GM19438 (cell line): ENCODE data around the gene TNFAIP2.
"Not testable (repeated sequence)": the region's sequence is repeated elsewhere in the genome, so short reads cannot be mapped to it uniquely, and the experiment has no call there.

Source experiments
- ATAC-seq: cut with Tn5 transposase; IDR thresholded peaks from one replicate; pipeline ENCODE4 v1.9.1; 2021; ENCODE audit warnings: low read depth; ENCODE audit not compliant: unreplicated experiment

The TNFAIP2 gene

DNA sequence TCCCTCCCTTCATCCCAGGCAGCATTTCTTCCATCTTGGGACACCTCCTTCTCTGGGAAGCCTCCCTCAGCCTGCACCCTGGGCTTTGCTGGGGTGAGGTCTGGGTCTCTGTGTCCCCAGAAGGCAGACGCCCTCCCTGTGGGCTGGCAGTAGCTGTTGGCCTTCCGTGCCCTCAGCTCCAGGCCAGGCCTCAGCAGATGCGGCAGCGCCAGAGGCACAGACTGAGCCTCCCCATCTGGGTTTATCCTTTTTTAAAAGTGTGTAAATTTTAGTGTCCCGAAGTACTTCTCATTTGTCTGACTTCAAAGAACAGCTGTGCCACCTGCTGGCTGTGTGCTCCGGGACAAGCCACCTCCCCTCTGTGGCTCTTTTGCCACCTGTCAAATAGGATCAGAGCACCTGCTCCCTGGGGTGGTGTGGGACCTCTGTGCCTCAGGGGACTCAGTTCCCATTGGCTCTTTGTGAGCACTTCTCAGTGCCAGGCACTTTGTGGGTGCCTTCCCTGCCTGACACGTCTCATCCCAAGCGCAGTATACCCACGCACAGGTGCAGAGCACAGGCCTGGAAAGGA is 17.6 kb upstream of the TNFAIP2 start:
- ATAC-seq: no peak

GRCh38 chr14:103107455-103107854 is 15.8 kb upstream of the TNFAIP2 start:
- ATAC-seq: no peak

GRCh38 chr14:103107941-103108748 is 15.1 kb upstream of the TNFAIP2 start:
- ATAC-seq: no peak

GRCh38 chr14:103108749-103109207 is 14.5 kb upstream of the TNFAIP2 start:
- no peak for ATAC-seq

DNA sequence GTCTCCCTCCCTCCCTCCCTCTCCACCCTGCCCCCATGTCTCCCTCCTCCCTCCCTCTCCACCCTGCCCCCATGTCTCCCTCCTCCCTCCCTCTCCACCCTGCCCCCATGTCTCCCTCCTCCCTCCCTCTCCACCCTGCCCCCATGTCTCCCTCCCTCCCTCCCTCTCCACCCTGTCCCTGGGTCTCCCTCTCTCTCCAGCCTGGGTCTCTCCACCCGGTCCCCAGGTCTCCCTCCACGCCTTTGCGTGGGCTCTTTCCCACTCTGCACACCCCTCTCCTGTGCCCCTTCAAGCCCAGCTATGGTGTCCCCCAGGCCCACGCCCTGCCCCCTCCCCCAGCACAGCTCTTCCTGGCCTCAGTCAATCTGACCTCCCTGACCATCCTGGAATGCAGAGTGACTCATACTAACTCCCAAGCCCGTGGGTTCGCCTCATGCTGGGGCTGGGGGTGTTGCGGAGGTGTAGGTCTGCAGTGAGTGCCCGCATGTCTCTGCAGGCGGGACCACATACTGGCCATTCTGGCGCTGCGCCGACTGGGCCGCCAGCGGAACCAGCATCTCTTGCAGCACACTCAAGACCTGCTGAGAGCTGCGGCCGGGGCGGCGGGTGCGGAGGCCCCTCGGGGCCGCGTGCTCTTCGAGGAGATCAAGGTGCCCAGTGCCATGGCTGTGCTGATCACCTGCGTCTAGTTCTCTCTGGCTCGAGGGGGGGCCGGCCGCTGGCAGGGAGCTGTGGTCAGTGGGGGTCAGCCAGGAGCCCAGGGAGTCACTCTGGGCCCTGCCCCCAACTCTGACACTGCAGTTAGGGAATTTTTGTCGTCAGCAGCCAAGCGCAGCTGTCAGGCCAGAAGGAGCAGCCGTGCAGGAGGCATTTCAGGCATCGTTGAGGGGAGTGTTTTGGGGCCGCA is 13.5 kb upstream of the TNFAIP2 start:
- no peak for ATAC-seq

DNA sequence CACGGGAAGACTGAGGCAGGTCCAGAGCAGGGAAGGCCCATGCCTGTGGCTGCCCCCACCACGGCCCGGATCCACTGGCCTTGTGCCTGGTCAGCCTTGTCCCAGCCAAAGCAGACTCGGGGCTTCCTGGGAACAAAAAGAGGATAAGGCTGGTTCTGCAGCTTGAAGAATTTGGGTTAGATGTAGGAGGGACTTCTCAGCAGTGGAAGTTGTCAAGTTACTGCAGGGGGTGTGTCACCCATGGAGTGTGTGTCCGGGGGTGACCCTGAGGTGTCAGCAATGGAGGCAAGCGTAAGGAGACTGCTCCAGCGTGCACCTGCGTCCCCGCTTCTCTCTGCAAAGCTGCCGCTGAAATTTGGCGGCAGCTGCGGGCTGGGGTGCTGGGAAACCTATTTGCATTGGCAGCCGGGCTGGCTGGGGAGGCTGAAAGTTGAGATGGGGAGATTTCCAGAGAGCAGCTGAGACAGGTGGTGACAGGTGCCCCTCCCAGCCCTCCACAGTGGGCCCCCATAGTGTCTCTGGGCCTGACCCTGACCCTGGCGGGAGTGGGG is 12.5 kb upstream of the TNFAIP2 start:
- peak; percentile 53 for ATAC-seq

DNA sequence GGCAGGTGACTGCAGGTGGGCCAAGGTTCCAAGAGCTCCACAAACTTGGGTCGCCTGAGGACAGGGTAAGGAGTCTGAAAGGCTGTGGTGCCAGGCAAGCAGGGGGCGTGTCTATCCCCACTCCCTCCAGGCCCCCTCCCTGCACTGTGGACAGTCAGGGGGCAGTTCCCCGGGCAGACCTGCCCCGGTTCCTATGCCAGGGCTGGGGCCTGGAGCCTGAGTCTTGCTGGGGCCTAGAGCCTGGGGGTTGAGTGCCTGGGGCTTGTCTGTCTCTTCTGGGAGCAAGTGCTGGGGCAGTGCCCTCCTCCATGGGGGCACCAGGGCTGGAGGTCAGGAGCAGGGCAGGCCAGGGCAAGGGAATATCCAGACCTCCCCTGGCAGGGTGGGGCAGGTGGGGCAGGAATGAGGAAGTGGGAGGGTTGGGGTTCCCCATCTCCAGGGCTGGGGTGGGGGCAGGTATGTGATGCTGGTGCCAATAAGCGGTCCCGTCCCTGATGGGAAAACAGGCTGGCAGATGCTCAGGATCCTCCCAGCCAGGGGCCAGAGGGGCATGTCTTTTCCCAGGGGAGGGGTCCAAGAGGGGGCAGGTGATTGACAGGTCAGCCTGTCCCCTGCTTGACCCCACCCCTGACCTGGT is 11.9 kb upstream of the TNFAIP2 start:
- ATAC-seq: no peak

- ATAC-seq: no peak
Observed at GRCh38 chr14:103112400-103113243, 10.6 kb upstream of the TNFAIP2 start.

GRCh38 chr14:103113303-103113702 is 10.0 kb upstream of the TNFAIP2 start:
- no peak for ATAC-seq

DNA sequence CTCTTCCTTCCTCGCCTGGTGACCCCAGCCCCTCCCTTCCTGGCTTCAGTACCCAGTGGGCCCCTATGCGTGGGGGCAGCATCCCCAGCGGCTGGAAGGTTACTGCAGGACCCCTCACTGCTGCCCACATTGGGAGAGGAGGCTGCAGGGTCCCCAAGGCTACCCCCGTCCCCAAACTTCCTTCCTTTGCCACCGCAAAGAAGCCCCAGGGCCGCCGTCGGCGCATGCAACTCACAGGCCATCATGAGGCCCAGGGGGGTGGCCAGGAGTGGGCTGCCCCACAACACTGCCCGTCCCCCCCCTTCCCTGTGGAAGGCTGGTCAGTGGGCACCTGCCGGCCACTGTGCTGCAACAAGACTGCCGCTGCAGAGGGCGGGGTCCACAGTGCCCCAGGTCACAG is 9.5 kb upstream of the TNFAIP2 start:
- ATAC-seq: no peak

DNA sequence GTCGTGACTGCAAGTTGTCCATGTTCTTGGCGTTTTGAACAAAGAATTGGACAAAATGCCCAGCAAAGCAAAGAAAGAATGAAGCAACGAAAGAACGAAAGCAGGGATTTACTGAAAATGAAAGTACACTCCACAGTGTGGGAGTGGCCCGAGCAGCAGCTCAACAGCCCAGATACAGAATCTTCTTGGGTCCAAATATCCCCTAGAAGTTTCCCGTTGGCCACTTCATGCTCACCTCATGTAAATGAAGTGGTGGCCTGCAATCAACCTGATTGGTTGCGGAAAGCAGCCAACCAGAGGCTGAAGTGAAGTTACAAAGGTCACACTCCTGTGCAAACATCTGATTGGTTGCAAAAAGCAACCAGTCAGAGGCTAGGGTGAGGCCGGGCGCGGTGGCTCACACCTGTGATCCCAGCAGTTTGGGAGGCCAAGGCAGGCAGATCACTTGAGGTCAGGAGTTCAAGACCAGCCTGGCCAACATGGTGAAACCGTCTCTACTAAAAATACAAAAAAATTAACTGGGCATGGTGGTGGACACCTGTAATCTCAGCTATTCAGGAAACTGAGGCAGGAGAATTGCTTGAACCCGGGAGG is 8.1 kb upstream of the TNFAIP2 start:
- ATAC-seq: not testable (repeated sequence)

DNA sequence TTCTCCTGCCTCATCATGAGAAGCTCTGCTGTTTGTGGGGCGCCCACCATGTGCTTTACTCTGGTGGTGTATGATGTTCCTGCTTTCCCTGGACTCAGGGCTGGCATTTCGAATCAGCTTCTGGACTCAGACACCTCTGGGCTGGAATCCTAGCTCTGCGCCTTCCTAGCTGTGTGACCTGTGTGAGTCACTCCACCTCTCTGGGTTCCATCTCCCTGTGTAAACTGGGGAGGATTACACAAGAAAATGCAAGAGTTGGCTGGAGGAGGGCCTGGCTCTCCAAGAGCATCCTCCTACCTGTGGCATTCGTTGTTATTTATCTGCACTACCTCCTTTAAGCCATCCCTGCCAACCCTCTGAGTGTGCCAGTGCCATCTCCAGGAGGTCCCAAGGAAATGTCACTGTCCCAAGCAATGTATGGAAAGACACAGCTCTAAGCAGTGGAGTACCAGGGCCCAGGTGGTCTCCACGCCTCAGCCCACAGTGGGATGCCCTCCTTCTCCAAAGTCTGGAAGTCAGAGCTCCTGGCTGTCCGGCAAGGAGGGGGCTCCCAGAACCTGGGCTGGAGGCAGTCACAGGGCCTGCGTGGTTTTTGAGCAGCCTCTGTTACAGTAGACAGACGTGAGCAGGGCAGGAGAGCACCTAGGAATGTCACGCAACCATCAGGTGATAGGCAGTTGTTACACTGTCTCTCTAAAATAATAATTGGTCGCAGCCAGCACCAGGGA is 7.3 kb upstream of the TNFAIP2 start:
- ATAC-seq: no peak

DNA sequence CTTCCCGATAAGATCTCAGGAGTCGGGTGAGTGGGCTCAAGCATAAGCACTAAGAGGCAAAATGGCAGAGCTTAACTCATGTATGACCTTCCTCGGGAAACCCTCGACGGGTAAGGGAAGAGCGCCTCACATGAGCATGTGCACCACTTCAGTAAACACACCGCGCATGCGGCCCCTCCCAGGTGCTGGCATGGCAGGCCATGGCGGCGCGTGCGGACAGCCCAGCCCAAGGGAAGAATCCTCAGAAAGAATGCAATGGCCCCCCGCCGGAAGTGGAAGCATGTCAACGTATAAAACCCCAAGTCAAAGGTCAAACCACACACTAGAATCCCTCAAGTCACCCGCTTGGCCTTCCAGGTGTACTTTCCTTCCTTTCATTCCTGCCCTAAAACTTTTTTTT is 6.6 kb upstream of the TNFAIP2 start:
- no peak for ATAC-seq

DNA sequence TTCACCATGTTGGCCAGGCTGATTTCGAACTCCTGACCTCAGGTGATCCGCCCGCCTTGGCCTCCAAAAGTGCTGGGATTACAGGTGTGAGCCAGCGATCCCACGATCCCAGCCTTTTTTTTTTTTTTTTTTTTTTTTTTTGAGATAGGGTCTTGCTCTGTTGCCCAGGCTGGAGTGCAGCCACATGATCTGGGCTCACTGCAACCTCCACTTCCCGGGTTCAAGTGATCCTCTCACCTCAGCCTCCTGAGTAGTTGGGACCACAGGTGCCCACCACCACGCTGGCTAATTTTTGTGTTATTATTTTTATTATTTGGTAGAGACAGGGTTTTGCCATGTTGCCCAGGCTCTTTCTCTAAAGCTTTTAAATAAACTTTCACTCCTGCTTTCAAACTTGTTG is 5.8 kb upstream of the TNFAIP2 start:
- ATAC-seq: not testable (repeated sequence)

DNA sequence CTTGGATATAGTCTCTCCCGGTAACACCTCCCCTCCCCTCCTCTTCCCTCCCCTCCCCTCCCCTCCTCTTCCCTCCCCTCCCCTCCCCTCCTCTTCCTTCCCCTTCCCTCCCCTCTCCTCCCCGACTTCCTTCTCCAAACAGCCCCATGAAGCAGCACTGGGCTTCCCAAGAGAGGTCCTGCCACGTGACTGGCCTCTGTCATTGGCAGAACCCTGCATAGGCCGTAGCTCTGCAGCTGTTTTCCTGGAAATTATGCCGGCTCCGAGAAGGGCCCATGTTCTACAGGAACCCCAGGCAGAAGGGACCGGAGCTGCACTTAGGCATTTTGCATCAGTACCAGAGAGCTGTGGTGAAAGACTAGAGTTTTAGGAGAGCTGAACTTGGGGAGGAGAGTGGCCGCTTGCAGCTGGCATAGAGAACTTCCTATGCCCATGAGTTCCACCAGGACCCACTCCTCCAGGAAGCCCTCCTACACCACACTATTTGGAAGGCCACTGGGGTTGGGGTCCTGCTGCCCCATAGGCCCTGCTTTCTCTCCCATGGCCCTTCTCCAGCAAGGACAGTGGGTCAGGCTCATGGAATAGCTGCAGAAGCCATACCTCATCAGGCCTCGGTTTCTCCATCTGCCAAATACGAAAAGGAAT is 5.1 kb upstream of the TNFAIP2 start:
- no peak for ATAC-seq

DNA sequence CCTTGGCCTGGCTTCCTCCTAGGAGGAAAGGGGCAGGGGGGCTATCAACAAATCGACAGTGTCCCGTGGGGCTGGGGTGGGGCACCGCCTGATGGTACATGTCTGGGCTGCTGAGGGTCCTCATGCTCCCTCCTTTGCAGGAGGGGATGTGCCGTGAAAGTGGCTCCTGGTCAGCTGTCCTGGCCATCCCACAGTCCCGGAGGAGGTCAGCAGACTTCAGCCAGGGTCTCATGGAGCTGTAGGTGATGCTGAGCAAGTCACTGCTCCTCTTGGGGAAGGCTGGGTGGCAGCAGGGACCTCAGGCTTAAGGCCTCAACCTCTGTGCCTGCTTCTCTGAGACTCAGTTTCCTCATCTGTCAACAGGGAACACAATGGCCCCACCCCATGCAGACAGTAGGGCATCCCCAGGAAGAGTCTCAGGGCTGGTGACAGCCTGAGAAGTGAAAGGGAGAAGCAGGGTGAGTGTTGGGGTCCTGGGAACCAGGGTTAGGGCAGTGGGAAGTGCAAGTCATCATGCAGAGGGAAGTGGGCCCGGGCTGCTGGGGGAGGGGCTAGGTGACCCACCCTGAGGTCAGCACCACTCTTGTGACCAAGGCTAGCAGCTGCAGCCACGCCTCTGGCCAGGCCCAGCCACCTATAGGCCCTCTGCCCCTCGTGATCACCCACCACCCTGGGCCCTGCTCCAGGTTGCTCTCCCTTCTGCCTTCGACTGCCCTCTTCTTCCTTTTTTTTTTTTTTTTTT is 4.4 kb upstream of the TNFAIP2 start:
- no peak for ATAC-seq

DNA sequence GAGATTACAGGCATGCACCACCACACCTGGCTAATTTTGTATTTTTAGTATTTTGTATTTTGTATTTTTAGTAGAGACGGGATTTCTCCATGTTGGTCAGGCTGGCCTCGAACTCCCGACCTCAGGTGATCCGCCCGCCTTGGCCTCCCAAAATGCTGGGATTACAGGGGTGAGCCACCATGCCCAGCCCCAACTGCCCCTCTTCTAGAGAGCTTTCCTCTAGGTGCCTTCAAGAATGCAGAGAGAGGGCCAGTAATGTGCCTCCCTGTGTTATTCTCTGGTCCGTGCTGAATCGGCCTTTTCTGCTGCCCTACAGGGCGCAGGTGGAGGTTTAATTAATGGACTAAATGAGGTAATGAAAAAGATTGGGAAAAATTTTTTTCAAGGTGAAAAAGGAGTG is 3.7 kb upstream of the TNFAIP2 start:
- ATAC-seq: not testable (repeated sequence)
